Measurements from ENCODE around the gene FKBP9. TPM values are rescaled to one million over a fixed set of nuclear protein-coding genes. Genes with fewer than 3 reads are reported as not detected.
"Not testable (repeated sequence)": the region's sequence is repeated elsewhere in the genome, so short reads cannot be mapped to it uniquely, and the experiment has no call there.

Gene FKBP9
- total RNA-seq, 1 donor from 2014 or later: 0.93 TPM

- H3K4me1 Mint-ChIP-seq; DNase-seq; H3K9me3 Mint-ChIP-seq; H3K27ac Mint-ChIP-seq; H3K27me3 Mint-ChIP-seq; H3K4me3 Mint-ChIP-seq; H3K36me3 Mint-ChIP-seq (ENCODE audit: low read depth); intact Hi-C loops (cut with micrococcal nuclease): not testable (repeated sequence)
Observed at GRCh38 chr7:33005690-33006089, 48.5 kb downstream of the FKBP9 start.

- Mint-ChIP-seq H3K27me3 (no peaks in the 10 kb centered on the region), H3K4me3 (no peak overlapping the region), H3K27ac (no peak overlapping the region), H3K9me3 (no peaks in the 10 kb centered on the region), H3K4me1 (peaks cover 2% of the 10 kb centered on the region), H3K36me3 (ENCODE audit: low read depth) (peaks cover 29% of the 10 kb centered on the region)
- DNase-seq: no peak
- intact Hi-C loops (cut with micrococcal nuclease): no loop called here
Observed at GRCh38 chr7:33009734-33010133, 52.5 kb downstream of the FKBP9 start.

- no peaks in the 10 kb centered on the region for H3K27me3 Mint-ChIP-seq
- H3K4me3 Mint-ChIP-seq: no peak overlapping the region
- intact Hi-C loops (cut with micrococcal nuclease): no loop called here
- peaks cover 41% of the 10 kb centered on the region for H3K36me3 Mint-ChIP-seq (ENCODE audit: low read depth)
- peaks cover 2% of the 10 kb centered on the region for H3K4me1 Mint-ChIP-seq
- no peak overlapping the region for H3K27ac Mint-ChIP-seq
- H3K9me3 Mint-ChIP-seq: no peaks in the 10 kb centered on the region
- DNase-seq: no peak
Observed at GRCh38 chr7:33012364-33012763, 55.1 kb downstream of the FKBP9 start.

DNA sequence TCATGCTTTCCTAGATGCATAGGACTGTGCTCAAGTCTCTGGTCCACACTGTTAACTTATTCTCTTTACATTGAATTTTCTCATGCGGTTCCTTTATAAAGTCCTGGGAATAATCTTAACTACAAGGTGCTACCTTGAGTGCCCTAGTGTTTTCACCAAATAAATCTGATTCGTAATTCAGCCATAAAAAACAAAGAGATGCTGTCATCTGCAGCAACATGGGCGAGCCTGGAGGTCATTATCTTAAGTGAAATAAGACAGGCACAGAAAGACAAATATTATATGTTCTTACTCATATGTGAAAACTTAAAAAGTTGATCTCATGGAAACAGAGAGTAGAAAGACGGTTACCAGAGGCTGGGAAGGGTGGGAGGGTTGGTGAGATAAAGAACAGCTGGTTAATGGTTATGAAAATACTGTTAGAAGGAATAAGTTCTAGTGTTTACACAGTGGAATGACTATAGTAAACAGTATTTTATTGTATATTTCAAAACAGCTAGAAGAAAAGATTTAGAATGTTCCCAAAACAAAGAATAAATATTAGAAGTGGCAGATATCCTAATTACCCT is 67.0 kb downstream of the FKBP9 start:
- Mint-ChIP-seq H3K9me3 (no peaks in the 10 kb centered on the region), H3K27me3 (no peaks in the 10 kb centered on the region), H3K4me3 (no peak overlapping the region), H3K4me1 (peaks cover 4% of the 10 kb centered on the region), H3K27ac (peak overlapping the region; percentile 38), H3K36me3 (ENCODE audit: low read depth) (peaks cover 31% of the 10 kb centered on the region)
- DNase-seq: no peak
- intact Hi-C loops (cut with micrococcal nuclease): no loop called here

DNA sequence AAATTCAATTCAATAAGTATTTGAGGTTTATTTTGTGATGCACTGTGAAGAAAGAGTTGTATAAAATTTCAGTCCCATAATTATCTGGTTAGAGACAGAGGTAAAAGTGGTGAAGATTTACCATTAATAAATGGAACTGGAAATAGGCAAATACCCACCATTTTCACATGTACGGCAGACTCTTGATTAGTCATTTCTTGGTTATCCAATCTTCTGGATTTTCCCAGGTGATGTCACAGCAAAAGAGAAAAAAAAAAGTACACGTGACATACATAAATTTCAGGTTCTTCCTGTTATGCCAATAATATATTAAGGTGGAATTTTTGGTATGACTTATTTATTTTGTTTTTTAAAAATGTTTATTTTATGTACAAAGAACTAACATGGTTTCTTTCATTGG is 78.5 kb downstream of the FKBP9 start:
- no peak overlapping the region for H3K4me3 Mint-ChIP-seq
- H3K4me1 Mint-ChIP-seq: peaks cover 37% of the 10 kb centered on the region
- H3K27ac Mint-ChIP-seq: no peak overlapping the region
- peaks cover 14% of the 10 kb centered on the region for H3K36me3 Mint-ChIP-seq (ENCODE audit: low read depth)
- intact Hi-C loops (cut with micrococcal nuclease): loop anchor here (5.0 kb wide), 1 partner anchor 543 kb away; the partner anchor contains the start of gene LSM5
- H3K27me3 Mint-ChIP-seq: no peaks in the 10 kb centered on the region
- DNase-seq: no peak
- no peaks in the 10 kb centered on the region for H3K9me3 Mint-ChIP-seq

DNA sequence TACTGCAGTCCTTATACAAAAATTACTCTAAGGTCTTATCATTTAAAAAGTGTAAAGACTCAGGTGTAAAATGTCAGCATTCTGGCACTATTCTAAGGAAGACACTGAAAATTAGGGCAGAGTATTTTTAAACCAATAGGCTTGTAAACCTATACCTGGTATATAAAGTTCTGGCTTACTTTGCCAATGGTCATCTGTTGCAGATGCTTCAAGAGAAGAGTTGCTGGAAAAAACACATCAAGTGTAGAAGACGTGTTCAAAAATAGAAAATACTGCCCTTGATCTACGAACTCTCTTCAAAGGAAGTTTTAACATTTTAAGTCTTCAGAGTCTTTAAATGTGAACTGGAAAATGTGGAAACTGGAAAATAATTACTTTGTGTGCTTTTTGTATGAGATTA is 81.4 kb downstream of the FKBP9 start:
- Mint-ChIP-seq H3K9me3 (no peaks in the 10 kb centered on the region), H3K36me3 (ENCODE audit: low read depth) (peaks cover 12% of the 10 kb centered on the region), H3K4me1 (peaks cover 46% of the 10 kb centered on the region), H3K27me3 (no peaks in the 10 kb centered on the region), H3K4me3 (peak overlapping the region; percentile 88), H3K27ac (peak overlapping the region; percentile 88)
- DNase-seq: no peak
- intact Hi-C loops (cut with micrococcal nuclease): loop anchor here (1.0 to 5.0 kb wide), 3 partner anchors 16 to 546 kb away; partner anchors contain the start of gene LSM5

GRCh38 chr7:33039257-33039902 is 82.1 kb downstream of the FKBP9 start:
- Mint-ChIP-seq H3K9me3 (no peaks in the 10 kb centered on the region), H3K4me1 (peaks cover 49% of the 10 kb centered on the region), H3K27me3 (no peaks in the 10 kb centered on the region), H3K36me3 (ENCODE audit: low read depth) (peaks cover 10% of the 10 kb centered on the region), H3K4me3 (peak overlapping the region; percentile 88), H3K27ac (peak overlapping the region; percentile 88)
- intact Hi-C loops (cut with micrococcal nuclease): loop anchor here (1.0 to 5.0 kb wide), 3 partner anchors 15 to 547 kb away; partner anchors contain the start of gene LSM5
- no peak for DNase-seq

- no peaks in the 10 kb centered on the region for H3K27me3 Mint-ChIP-seq
- no peaks in the 10 kb centered on the region for H3K9me3 Mint-ChIP-seq
- H3K4me3 Mint-ChIP-seq: peak overlapping the region; percentile 88
- H3K27ac Mint-ChIP-seq: peak overlapping the region; percentile 88
- H3K4me1 Mint-ChIP-seq: peaks cover 44% of the 10 kb centered on the region
- no peak for DNase-seq
- H3K36me3 Mint-ChIP-seq (ENCODE audit: low read depth): peaks cover 7% of the 10 kb centered on the region
- intact Hi-C loops (cut with micrococcal nuclease): loop anchor here (1.0 to 5.0 kb wide), 5 partner anchors 14 to 548 kb away; partner anchors contain the start of gene LSM5
Observed at GRCh38 chr7:33039903-33040292, 82.7 kb downstream of the FKBP9 start.

GRCh38 chr7:33040803-33041516 is 83.7 kb downstream of the FKBP9 start:
- H3K4me3 Mint-ChIP-seq: peak overlapping the region; percentile 72
- intact Hi-C loops (cut with micrococcal nuclease): loop anchor here (1.0 kb wide), 2 partner anchors 22 to 149 kb away; no protein-coding TSS in a partner anchor
- no peaks in the 10 kb centered on the region for H3K27me3 Mint-ChIP-seq
- peak; percentile 92 for DNase-seq
- peaks cover 42% of the 10 kb centered on the region for H3K4me1 Mint-ChIP-seq
- H3K27ac Mint-ChIP-seq: peak overlapping the region; percentile 56
- no peaks in the 10 kb centered on the region for H3K9me3 Mint-ChIP-seq
- H3K36me3 Mint-ChIP-seq (ENCODE audit: low read depth): peaks cover 3% of the 10 kb centered on the region

DNA sequence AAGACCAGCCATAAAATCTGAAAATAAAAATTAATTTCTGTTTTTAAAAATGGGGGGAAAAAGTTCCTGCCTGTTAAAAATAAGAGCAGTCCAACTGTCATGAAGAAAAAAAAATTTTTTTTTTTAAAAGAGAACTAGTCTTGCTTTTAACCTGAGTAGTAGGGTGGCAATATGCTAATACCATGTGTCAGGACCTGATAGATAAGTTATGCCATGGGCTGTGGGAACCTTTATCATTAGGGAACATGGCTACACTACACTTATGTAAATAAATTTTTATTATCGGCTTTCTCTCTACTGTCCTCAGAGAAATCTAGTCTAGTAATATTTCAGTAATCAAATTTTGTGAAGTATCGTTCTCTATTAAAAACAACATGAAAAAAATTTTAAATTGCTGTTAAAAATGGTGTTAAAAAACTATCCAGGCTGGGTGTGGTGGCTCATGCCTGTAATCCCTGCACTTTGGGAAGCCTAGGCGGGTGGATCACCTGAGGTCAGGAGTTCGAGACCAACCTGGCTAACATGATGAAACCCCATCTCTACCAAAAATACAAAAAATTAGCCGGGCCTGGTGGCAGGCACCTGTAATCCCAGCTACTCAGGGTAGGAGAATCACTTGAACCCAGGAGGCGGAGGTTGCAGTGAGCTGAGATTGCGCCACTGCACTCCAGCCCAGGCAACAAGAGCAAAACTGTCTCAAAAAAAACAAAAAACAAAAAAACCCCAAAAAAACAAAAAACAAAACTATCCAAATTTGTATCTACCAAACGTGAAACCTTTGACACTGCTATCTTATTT is 84.6 kb downstream of the FKBP9 start:
- Mint-ChIP-seq H3K27ac (no peak overlapping the region), H3K9me3 (no peaks in the 10 kb centered on the region), H3K4me1 (peaks cover 38% of the 10 kb centered on the region), H3K4me3 (no peak overlapping the region), H3K27me3 (no peaks in the 10 kb centered on the region), H3K36me3 (ENCODE audit: low read depth) (peaks cover 1% of the 10 kb centered on the region)
- DNase-seq: no peak
- intact Hi-C loops (cut with micrococcal nuclease): no loop called here

GRCh38 chr7:33043501-33044400 is 86.5 kb downstream of the FKBP9 start:
- Mint-ChIP-seq H3K27ac (no peak overlapping the region), H3K4me3 (no peak overlapping the region), H3K27me3 (no peaks in the 10 kb centered on the region), H3K36me3 (ENCODE audit: low read depth) (peaks cover 1% of the 10 kb centered on the region), H3K9me3 (no peaks in the 10 kb centered on the region), H3K4me1 (peaks cover 28% of the 10 kb centered on the region)
- intact Hi-C loops (cut with micrococcal nuclease): no loop called here
- DNase-seq: no peak

GRCh38 chr7:33044401-33044718 is 87.1 kb downstream of the FKBP9 start:
- intact Hi-C loops (cut with micrococcal nuclease): no loop called here
- no peak overlapping the region for H3K27ac Mint-ChIP-seq
- peaks cover 1% of the 10 kb centered on the region for H3K36me3 Mint-ChIP-seq (ENCODE audit: low read depth)
- no peak overlapping the region for H3K4me3 Mint-ChIP-seq
- H3K9me3 Mint-ChIP-seq: no peaks in the 10 kb centered on the region
- peaks cover 27% of the 10 kb centered on the region for H3K4me1 Mint-ChIP-seq
- H3K27me3 Mint-ChIP-seq: no peaks in the 10 kb centered on the region
- DNase-seq: no peak

- Mint-ChIP-seq H3K4me1 (peaks cover 22% of the 10 kb centered on the region), H3K36me3 (ENCODE audit: low read depth) (peaks cover 1% of the 10 kb centered on the region), H3K27me3 (no peaks in the 10 kb centered on the region), H3K9me3 (no peaks in the 10 kb centered on the region), H3K27ac (no peak overlapping the region), H3K4me3 (no peak overlapping the region)
- intact Hi-C loops (cut with micrococcal nuclease): no loop called here
- no peak for DNase-seq
Observed at GRCh38 chr7:33044986-33045385, 87.7 kb downstream of the FKBP9 start.
